ENCODE data around the gene TNKS1BP1. TPM values are rescaled to one million over a fixed set of nuclear protein-coding genes. Genes with fewer than 3 reads are reported as not detected.

TNKS1BP1 gene
- total and polyA plus RNA-seq, 2 donors, result 33.6 to 146 TPM

Other genes starting within 250 kb of the TNKS1BP1 start
- 0.53 TPM for gene LRRC55, start 143.0 kb downstream of the TNKS1BP1 start, total RNA-seq
- gene LRRC55, start 143.0 kb downstream of the TNKS1BP1 start, polyA plus RNA-seq, result 0.11 TPM
- 50.7 TPM for gene APLNR, start 87.7 kb downstream of the TNKS1BP1 start, total RNA-seq
- 3.4 TPM for gene APLNR, start 87.7 kb downstream of the TNKS1BP1 start, polyA plus RNA-seq
- gene SSRP1, start 10.9 kb upstream of the TNKS1BP1 start, total RNA-seq, result 32.3 TPM
- 79.4 TPM for gene SSRP1, start 10.9 kb upstream of the TNKS1BP1 start, polyA plus RNA-seq
- 1.5 TPM for gene P2RX3, start 13.4 kb upstream of the TNKS1BP1 start, total RNA-seq
- gene P2RX3, start 13.4 kb upstream of the TNKS1BP1 start, polyA plus RNA-seq, result 0.34 TPM
- not detected for gene PRG3, start 56.2 kb upstream of the TNKS1BP1 start, total RNA-seq
- not detected for gene PRG3, start 56.2 kb upstream of the TNKS1BP1 start, polyA plus RNA-seq
- gene PRG2, start 65.7 kb upstream of the TNKS1BP1 start, total RNA-seq, result 0.42 TPM
- gene PRG2, start 65.7 kb upstream of the TNKS1BP1 start, polyA plus RNA-seq, result not detected
- 27.3 TPM for gene SLC43A3, start 102.2 kb upstream of the TNKS1BP1 start, total RNA-seq
- gene SLC43A3, start 102.2 kb upstream of the TNKS1BP1 start, polyA plus RNA-seq, result 39.7 TPM
- gene RTN4RL2, start 135.6 kb upstream of the TNKS1BP1 start, total RNA-seq, result 0.58 TPM
- 1.4 TPM for gene RTN4RL2, start 135.6 kb upstream of the TNKS1BP1 start, polyA plus RNA-seq
- gene SLC43A1, start 190.8 kb upstream of the TNKS1BP1 start, total RNA-seq, result 16.8 TPM
- 33.0 TPM for gene SLC43A1, start 190.8 kb upstream of the TNKS1BP1 start, polyA plus RNA-seq
- 14.3 TPM for gene TIMM10, start 205.8 kb upstream of the TNKS1BP1 start, total RNA-seq
- gene TIMM10, start 205.8 kb upstream of the TNKS1BP1 start, polyA plus RNA-seq, result 40.7 TPM
- 0.16 TPM for gene SMTNL1, start 212.6 kb upstream of the TNKS1BP1 start, total RNA-seq
- gene SMTNL1, start 212.6 kb upstream of the TNKS1BP1 start, polyA plus RNA-seq, result not detected
- gene UBE2L6, start 242.7 kb upstream of the TNKS1BP1 start, total RNA-seq, result 25.6 TPM
- 76.8 TPM for gene UBE2L6, start 242.7 kb upstream of the TNKS1BP1 start, polyA plus RNA-seq

All from urinary bladder (tissue), 2 donors.